Activated CD8-positive, alpha-beta T cell treated with anti-CD3 and anti-CD28 coated beads for 36 hours (primary cell): ENCODE measurements around the gene TMEM131. TPM values are rescaled to one million over a fixed set of nuclear protein-coding genes. Genes with fewer than 3 reads are reported as not detected.

ENCODE experiments used
- ATAC-seq: fragments of 200-7000 bp; cut with Tn5 transposase; one replicate; pipeline ENCODE4 v1.10.0; 2021; ENCODE audit warnings: mild to moderate bottlenecking, moderate library complexity
- CTCF ChIA-PET: fragments of 350-600 bp; sonication (Branson Sonifier 250); formaldehyde crosslinking; loops from one replicate; lab custom pipeline; 2021; ENCODE audit warnings: antibody characterized with exemption; lab: Charles Lee
- POLR2A ChIA-PET: fragments of 350-600 bp; sonication (Branson Sonifier 250); formaldehyde crosslinking; loops from one replicate; lab custom pipeline; 2021; ENCODE audit warnings: antibody characterized with exemption; lab: Charles Lee
- DNase-seq: peaks from one replicate; pipeline ENCODE4 v3.0.0-alpha.2; 2020
- H3K27ac Mint-ChIP-seq: one replicate; pipeline ENCODE4 v1.8.0; 2021; ENCODE audit warnings: mild to moderate bottlenecking, mixed read lengths
- H3K27me3 Mint-ChIP-seq: one replicate; pipeline ENCODE4 v1.8.0; 2021; ENCODE audit warnings: mixed read lengths
- H3K36me3 Mint-ChIP-seq: one replicate; pipeline ENCODE4 v1.8.0; 2021; ENCODE audit warnings: low read depth, mixed read lengths
- H3K4me1 Mint-ChIP-seq: one replicate; pipeline ENCODE4 v1.8.0; 2021; ENCODE audit warnings: low read depth, mixed read lengths
- H3K4me3 Mint-ChIP-seq: one replicate; pipeline ENCODE4 v1.8.0; 2021; ENCODE audit warnings: mild to moderate bottlenecking, moderate library complexity, mixed read lengths
- H3K9me3 Mint-ChIP-seq: one replicate; pipeline ENCODE4 v1.8.0; 2021; ENCODE audit warnings: mixed read lengths
- CTCF ChIP-seq: fragments of 200-600 bp; IDR thresholded peaks from one replicate; pipeline ENCODE4 v1.8.0; 2022; ENCODE audit warnings: antibody characterized with exemption, mild to moderate bottlenecking
- intact Hi-C: fragments of 100-400 bp; cut with micrococcal nuclease; formaldehyde crosslinking; loops from one replicate; pipeline ENCODE4 v1.10.0; 2022
- total RNA-seq, 2 experiments: library from RNA; stranded (reverse); gene quantifications; one replicate each; pipeline ENCODE4 v1.2.3, GENCODE V29; 2021

TMEM131 gene
- total RNA-seq, 2 experiments from 2014 or later: 24.2 to 27.4 TPM

GRCh38 chr2:97945791-97946190, 50.0 kb downstream of the TMEM131 start:
- H3K4me1 Mint-ChIP-seq: peaks cover 46% of the 10 kb centered on the region
- no peak overlapping the region for H3K27ac Mint-ChIP-seq
- CTCF ChIA-PET: no interaction called here
- peaks cover 11% of the 10 kb centered on the region for H3K9me3 Mint-ChIP-seq
- H3K4me3 Mint-ChIP-seq: no peak overlapping the region
- peaks cover 17% of the 10 kb centered on the region for H3K36me3 Mint-ChIP-seq
- no peak for TF ChIP-seq CTCF
- intact Hi-C loops: no loop called here
- ATAC-seq: no peak
- DNase-seq: no peak
- no peaks in the 10 kb centered on the region for H3K27me3 Mint-ChIP-seq
- POLR2A ChIA-PET: no interaction called here

GRCh38 chr2:97936881-97937280, 58.9 kb downstream of the TMEM131 start:
- no peak for ATAC-seq
- ChIA-PET CTCF (interaction anchor here (1.0 kb wide), 1 partner anchor 26 kb away, joined by 3 read pairs; no protein-coding TSS in a partner anchor), POLR2A (no interaction called here)
- DNase-seq: no peak
- H3K4me1 Mint-ChIP-seq: peaks cover 66% of the 10 kb centered on the region
- no peak overlapping the region for H3K27ac Mint-ChIP-seq
- H3K36me3 Mint-ChIP-seq: peaks cover 12% of the 10 kb centered on the region
- H3K9me3 Mint-ChIP-seq: peaks cover 11% of the 10 kb centered on the region
- intact Hi-C loops: no loop called here
- no peak overlapping the region for H3K4me3 Mint-ChIP-seq
- TF ChIP-seq CTCF: no peak
- no peaks in the 10 kb centered on the region for H3K27me3 Mint-ChIP-seq

GRCh38 chr2:97936199-97936598, 59.5 kb downstream of the TMEM131 start:
- H3K27ac Mint-ChIP-seq: no peak overlapping the region
- ATAC-seq (no peak), DNase-seq (no peak)
- H3K36me3 Mint-ChIP-seq: peaks cover 6% of the 10 kb centered on the region
- ChIA-PET CTCF (interaction anchor here (1.0 kb wide), 1 partner anchor 27 kb away, joined by 3 read pairs; no protein-coding TSS in a partner anchor), POLR2A (no interaction called here)
- H3K9me3 Mint-ChIP-seq: peaks cover 6% of the 10 kb centered on the region
- peaks cover 70% of the 10 kb centered on the region for H3K4me1 Mint-ChIP-seq
- no peaks in the 10 kb centered on the region for H3K27me3 Mint-ChIP-seq
- H3K4me3 Mint-ChIP-seq: no peak overlapping the region
- no peak for TF ChIP-seq CTCF
- intact Hi-C loops: no loop called here

- peak; percentile 7 for DNase-seq
- Mint-ChIP-seq H3K4me3 (no peak overlapping the region), H3K4me1 (peaks cover 73% of the 10 kb centered on the region), H3K36me3 (peaks cover 6% of the 10 kb centered on the region), H3K27me3 (no peaks in the 10 kb centered on the region), H3K27ac (no peak overlapping the region), H3K9me3 (peaks cover 6% of the 10 kb centered on the region)
- ChIA-PET POLR2A (no interaction called here), CTCF (interaction anchor here (1.0 kb wide), 1 partner anchor 27 kb away, joined by 3 read pairs; no protein-coding TSS in a partner anchor)
- TF ChIP-seq CTCF: no peak
- intact Hi-C loops: no loop called here
- no peak for ATAC-seq
These were observed 60.0 kb downstream of the TMEM131 start for GRCh38 chr2:97935719-97936161.

GRCh38 chr2:97932975-97933662, 62.6 kb downstream of the TMEM131 start:
- Mint-ChIP-seq H3K27me3 (no peaks in the 10 kb centered on the region), H3K36me3 (peaks cover 3% of the 10 kb centered on the region), H3K9me3 (peaks cover 3% of the 10 kb centered on the region), H3K27ac (no peak overlapping the region), H3K4me1 (peaks cover 60% of the 10 kb centered on the region), H3K4me3 (no peak overlapping the region)
- POLR2A ChIA-PET: no interaction called here
- CTCF ChIA-PET: no interaction called here
- intact Hi-C loops: no loop called here
- TF ChIP-seq CTCF: no peak
- ATAC-seq: no peak
- DNase-seq: no peak
